Limb (tissue), 2 donors: ENCODE measurements around the gene CPPED1.

ENCODE experiments used
- DNase-seq, 2 donors: peaks; one replicate each; pipeline ENCODE4 v3.0.0-alpha.2; 2016; ENCODE audit errors: extremely low spot score in 2 of 2

The CPPED1 gene

GRCh38 chr16:12609937-12610699, 193.6 kb downstream of the CPPED1 start:
- DNase-seq, result no peak
